Measurements from ENCODE around the gene ABCA10.

ABCA10 gene

DNA sequence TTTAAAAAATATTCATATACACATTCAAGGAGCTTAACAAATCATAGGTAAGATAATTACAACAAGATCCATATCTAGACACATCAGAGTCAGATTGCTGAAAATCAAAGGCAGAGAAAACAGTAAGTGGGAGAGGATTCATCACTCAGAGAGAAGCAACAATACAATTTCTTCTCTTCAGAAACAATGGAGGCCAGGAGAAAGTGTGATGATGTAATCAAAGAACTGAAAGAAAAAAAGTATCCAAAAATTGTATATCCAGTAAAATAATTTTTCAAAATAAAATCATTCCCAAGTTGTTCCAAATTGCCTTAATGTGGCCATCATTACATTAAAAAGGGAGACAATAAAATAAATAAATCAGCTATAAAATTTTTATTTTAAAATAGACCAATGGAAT lies 69.2 kb downstream of the ABCA10 start:
- TF ChIP-seq, protein P1, sequence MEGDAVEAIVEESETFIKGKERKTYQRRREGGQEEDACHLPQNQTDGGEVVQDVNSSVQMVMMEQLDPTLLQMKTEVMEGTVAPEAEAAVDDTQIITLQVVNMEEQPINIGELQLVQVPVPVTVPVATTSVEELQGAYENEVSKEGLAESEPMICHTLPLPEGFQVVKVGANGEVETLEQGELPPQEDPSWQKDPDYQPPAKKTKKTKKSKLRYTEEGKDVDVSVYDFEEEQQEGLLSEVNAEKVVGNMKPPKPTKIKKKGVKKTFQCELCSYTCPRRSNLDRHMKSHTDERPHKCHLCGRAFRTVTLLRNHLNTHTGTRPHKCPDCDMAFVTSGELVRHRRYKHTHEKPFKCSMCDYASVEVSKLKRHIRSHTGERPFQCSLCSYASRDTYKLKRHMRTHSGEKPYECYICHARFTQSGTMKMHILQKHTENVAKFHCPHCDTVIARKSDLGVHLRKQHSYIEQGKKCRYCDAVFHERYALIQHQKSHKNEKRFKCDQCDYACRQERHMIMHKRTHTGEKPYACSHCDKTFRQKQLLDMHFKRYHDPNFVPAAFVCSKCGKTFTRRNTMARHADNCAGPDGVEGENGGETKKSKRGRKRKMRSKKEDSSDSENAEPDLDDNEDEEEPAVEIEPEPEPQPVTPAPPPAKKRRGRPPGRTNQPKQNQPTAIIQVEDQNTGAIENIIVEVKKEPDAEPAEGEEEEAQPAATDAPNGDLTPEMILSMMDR (conservative IDR thresholded peaks at IDR 0.05): no peak
- no peak overlapping the region for H3K27ac ChIP-seq

DNA sequence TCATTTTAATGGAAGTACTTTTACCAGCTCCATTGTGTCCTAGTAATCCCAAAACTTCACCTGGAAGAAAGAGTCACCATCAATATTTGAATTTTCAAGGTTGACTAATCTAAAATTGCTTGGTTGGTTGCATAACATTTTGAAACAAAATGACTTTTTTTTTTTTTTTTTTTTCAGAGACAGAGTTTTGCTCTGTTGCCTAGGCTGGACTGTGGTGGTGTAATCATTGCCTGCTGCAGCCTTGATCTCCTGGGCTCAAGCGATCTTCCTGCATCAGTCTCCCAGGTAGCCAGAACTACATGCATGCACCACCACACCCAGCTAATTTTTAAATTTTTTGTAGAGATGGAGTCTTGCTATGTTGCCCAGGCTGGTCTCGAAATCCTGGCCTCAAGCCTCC lies 74.4 kb downstream of the ABCA10 start:
- TF ChIP-seq, protein P1 (conservative IDR thresholded peaks at IDR 0.05): no peak
- no peak overlapping the region for H3K27ac ChIP-seq

DNA sequence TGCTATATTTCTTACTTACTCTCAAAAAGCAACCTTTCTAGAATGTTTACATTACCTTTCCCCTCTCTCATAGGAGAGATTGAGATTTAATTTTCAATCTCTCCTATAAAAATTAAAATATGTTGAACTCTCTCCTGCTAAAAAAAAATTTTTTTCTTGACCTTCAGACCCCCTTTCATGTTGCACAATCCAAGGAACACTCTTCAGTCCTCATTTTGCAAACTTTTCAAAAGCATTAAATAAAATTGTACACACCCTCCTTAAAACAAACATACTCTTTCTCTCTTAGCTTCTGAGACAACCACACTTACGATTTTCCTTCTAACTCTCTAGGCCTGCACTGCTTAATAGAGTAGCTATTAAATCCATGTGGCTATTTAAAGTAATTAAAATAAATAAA lies 78.3 kb downstream of the ABCA10 start:
- TF ChIP-seq, protein P1 (conservative IDR thresholded peaks at IDR 0.05): no peak
- no peak overlapping the region for H3K27ac ChIP-seq

DNA sequence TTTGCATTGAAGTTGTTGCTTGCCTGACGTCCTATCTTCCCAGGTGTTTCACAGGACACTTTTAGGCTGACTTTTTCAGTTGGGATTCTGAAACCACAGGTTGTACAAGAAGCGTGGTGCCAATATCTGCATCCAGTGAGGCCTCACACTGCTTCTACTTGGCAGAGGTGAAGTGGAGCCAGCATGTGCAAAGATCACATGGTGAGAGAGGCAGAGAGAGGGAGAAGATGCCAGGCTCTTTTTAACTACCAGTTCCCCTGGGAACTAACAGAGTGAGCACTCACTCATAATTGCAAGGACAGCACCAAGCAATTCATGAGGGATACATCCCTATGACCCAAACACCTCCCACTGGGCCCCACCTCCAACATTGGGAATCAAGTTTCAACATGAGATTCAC lies 81.2 kb downstream of the ABCA10 start:
- H3K27ac ChIP-seq: no peak overlapping the region
- TF ChIP-seq, protein P1 (conservative IDR thresholded peaks at IDR 0.05): no peak

DNA sequence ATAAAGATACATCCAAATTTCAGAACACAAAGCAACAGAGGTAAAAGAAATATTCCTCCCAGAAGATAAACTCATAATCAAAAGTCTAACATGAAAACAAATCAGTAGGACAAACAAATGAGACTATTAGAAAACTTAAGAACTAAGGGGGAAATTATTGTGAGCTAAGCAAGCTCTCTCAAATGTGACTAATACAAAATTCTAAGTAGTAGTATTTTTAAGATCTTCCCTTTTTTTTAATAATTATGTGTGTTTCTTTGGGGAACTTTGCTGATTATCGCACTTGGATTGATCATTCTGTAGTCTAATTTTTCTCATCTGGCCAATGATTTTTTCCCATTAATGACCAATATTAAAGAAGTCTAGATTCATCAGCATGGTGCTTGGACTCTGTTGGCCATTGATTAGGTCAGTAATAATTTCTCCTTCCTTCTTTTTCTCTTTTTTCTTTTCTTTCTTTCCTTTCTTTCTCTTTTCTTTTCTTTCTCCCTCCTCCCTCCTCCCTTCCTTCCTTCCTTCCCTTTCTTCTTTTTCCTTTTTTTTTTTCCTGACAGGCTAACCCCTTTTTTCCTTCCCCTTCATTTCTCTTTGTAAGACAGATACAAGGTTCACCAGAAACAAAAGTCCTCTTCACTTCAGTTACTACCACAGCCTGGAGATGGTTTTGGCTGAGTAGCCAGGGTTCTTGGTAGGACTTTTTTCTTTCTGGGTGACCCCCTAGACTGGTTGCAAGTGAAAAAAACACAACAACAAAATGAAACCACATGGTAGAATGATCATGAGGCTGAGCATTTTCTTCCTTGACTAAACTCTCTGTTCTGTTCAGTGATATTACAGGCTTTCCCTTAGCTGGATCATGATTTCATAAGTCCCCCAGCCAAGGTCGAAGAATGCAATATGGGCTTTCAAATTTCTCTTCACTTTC lies 84.0 kb downstream of the ABCA10 start:
- no peak overlapping the region for H3K27ac ChIP-seq
- TF ChIP-seq, protein P1 (conservative IDR thresholded peaks at IDR 0.05): no peak

DNA sequence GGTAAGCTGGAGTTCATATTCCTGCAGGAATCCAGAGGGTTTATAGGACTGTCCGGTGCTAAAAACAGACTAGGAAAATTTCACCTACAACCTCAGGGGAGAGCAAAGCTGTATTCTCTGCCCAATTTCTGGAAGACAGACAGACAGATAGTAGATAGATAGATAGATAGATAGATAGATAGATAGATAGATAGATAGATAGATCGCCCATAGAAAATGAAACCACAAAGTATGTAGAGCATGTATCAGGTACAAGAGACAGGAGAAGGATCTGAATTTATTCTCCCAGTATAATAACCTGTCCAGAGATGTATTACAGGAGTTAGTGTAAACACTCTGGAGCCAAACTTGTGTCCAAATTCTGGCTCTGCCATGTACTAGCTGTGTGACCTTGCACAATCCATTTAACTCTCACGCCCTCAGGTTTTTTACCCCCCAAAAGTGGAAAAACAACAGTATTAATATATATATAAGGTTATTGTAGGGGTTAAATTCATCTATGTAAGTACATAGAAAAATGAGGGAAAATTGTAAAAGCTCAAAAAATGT lies 84.9 kb downstream of the ABCA10 start:
- H3K27ac ChIP-seq: no peak overlapping the region

DNA sequence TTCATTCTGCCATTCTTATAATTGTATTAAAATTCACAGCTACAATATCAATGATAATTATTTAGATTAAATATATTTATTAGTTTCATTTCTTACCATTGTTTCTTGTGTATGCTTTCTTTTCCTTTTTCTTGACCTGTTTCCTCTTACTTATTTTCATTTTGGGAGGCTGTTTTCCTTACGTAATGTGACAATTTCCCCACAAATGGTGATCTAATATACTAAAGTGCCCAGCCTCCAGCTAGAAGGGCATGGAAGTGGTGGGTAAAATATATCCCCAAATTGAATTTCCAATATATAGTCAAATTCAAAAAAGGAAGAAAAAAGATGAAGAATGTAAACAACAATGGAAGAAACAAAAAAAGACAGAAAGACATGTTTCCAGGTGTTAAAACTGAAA lies 85.5 kb downstream of the ABCA10 start:
- H3K27ac ChIP-seq: no peak overlapping the region
- TF ChIP-seq, protein P1 (conservative IDR thresholded peaks at IDR 0.05): no peak

More for the DNA sequence above, 84.9 kb downstream of the ABCA10 start:
- TF ChIP-seq, protein P1 (conservative IDR thresholded peaks at IDR 0.05): no peak
